Activated T-cell treated with anti-CD3 and anti-CD28 coated beads, Interleukin-2, amount 50 U/mL, for 48 hours (primary cell): Measurements from ENCODE around the gene NPY2R.

Experiments used
- DNase-seq, 2 experiments: peaks; one replicate each; pipeline ENCODE4 v3.0.0-alpha.2; 2020

NPY2R gene

DNA sequence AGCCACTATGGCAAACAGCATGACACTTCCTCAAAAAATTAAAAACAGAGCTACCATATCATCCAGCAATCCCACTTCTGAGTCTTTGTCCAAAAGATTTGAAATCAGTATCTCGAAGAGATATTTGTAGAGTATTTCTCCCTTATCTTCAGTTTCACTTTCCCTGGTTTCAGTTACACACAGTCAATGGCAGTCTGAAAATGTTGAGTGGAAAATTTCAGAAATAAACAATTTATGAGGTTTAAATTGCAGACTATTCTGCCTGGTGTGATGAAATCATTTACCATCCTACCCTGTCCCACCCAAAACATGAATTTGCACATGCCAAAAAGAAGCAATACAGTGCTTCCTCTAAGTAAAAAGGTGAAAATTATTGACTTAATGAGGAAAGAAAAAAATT is 43.9 kb downstream of the NPY2R start:
- no peak for DNase-seq

GRCh38 chr4:155263480-155263879 is 55.0 kb downstream of the NPY2R start:
- DNase-seq, result no peak

DNA sequence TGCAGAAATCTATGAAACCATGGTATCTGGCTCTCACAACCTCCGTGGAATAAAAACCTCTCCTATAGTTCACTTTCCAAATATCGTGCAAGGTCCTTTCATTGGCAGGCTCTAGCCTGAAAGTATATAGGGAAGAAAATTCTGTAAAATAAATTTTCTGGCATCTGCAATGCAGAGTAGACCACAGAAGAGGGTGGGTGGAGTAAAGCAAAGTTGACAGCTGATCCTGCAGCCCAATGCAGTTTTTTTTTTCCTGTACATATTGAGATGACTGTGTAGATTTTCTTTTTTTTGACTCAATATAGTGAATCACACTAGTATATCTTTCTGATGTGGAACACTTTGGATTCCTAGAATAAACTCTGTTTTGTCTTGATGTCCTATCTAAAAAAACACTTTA is 56.7 kb downstream of the NPY2R start:
- no peak for DNase-seq
